Uterus (tissue), 4 donors: ENCODE results near the gene SPRYD4. TPM values are rescaled to one million over a fixed set of nuclear protein-coding genes. Genes with fewer than 3 reads are reported as not detected.
"Not testable (repeated sequence)": the region's sequence is repeated elsewhere in the genome, so short reads cannot be mapped to it uniquely, and the experiment has no call there.

Source experiments
- DNase-seq, 2 donors: peaks; one replicate each; pipeline ENCODE4 v3.0.0-alpha.2; 2019 to 2020
- H3K27ac ChIP-seq, 2 donors: fragments of 200-600 bp; sonication (generic); 1 replicate in 1 of 2; 2 replicates in 1 of 2; pipeline ENCODE4 v1.5.1; 2016 to 2018
- H3K27me3 ChIP-seq, 2 donors: fragments of 200-600 bp; sonication (generic); one replicate each; pipeline ENCODE4 v1.5.1; 2018 to 2019; ENCODE audit warnings: control low read depth in 1 of 2
- H3K36me3 ChIP-seq, 2 donors: fragments of 200-600 bp; sonication (generic); one replicate each; pipeline ENCODE4 v1.5.1; 2019; ENCODE audit warnings: control low read depth in 1 of 2
- H3K4me1 ChIP-seq, 2 donors: fragments of 200-600 bp; sonication (generic); one replicate each; pipeline ENCODE4 v1.5.1; 2018 to 2019; ENCODE audit warnings: control low read depth in 1 of 2
- H3K4me3 ChIP-seq, 2 donors: fragments of 200-600 bp; sonication (generic); 1 replicate in 1 of 2; 2 replicates in 1 of 2; pipeline ENCODE4 v1.5.1; 2018 to 2019; ENCODE audit warnings: mild to moderate bottlenecking in 1 of 2
- H3K9me3 ChIP-seq, 2 donors: fragments of 200-600 bp; sonication (generic); one replicate each; pipeline ENCODE4 v1.5.1; 2019; ENCODE audit warnings: control low read depth in 1 of 2
- CTCF ChIP-seq, 4 experiments: fragments of 200-600 bp in 2 of 4; fragments of 450-650 bp in 2 of 4; sonication (generic) in 2 of 4; IDR thresholded peaks; one replicate each; pipeline ENCODE4 v1.5.1; 2016 to 2019; ENCODE audit warnings: antibody characterized with exemption in 4 of 4, mild to moderate bottlenecking in 2 of 4, moderate library complexity in 1 of 4
- POLR2A ChIP-seq, 2 donors: fragments of 450-650 bp; IDR thresholded peaks; one replicate each; pipeline ENCODE4 v1.6.1; 2016; ENCODE audit warnings: antibody characterized with exemption in 2 of 2, mild to moderate bottlenecking in 1 of 2, moderate library complexity in 1 of 2
- intact Hi-C: fragments of 100-400 bp; cut with DNase I; formaldehyde crosslinking; loops from one replicate; pipeline ENCODE4 v1.15.1; 2023; ENCODE audit warnings: low total_unique reads
- total RNA-seq, 4 donors: library from RNA; depleted of rRNA in 3 of 4; stranded (reverse); fragments of >200 nt in 3 of 4; gene quantifications; one replicate each; pipeline versions ENCODE4 v1.1.0 to v1.2.4, GENCODE V29; 2014 to 2023
- donor health status: DM: yes; HTN: yes; CAD: no.

Gene SPRYD4
- total RNA-seq, 4 donors from 2014 or later, result 2.4 to 4.4 (median 3.0) TPM

- TF ChIP-seq CTCF (IDR thresholded peaks at IDR 0.05) (no peak), POLR2A (IDR thresholded peaks at IDR 0.05) (no peak)
- Histone ChIP-seq H3K27me3 (no peaks in the 10 kb centered on the region), H3K9me3 (no peaks in the 10 kb centered on the region), H3K27ac (no peak overlapping the region), H3K36me3 (no peaks in the 10 kb centered on the region), H3K4me1 (no peaks in the 10 kb centered on the region), H3K4me3 (no peak overlapping the region)
- no peak for DNase-seq
- intact Hi-C loops, result no loop called here
Observed at GRCh38 chr12:56486694-56487093, 18.3 kb downstream of the SPRYD4 start.

- H3K4me1 ChIP-seq, result no peaks in the 10 kb centered on the region
- H3K36me3 ChIP-seq, result no peaks in the 10 kb centered on the region
- no peaks in the 10 kb centered on the region for H3K27me3 ChIP-seq
- intact Hi-C loops, result no loop called here
- DNase-seq, result peak; percentile 36 to 39
- H3K27ac ChIP-seq, result peak overlapping the region in 1 of 2 donors; percentile 53
- H3K9me3 ChIP-seq, result no peaks in the 10 kb centered on the region
- TF ChIP-seq CTCF (IDR thresholded peaks at IDR 0.05) (no peak), POLR2A (IDR thresholded peaks at IDR 0.05) (no peak)
- H3K4me3 ChIP-seq, result peak overlapping the region; percentile 58 to 63
Observed at GRCh38 chr12:56487448-56488040, 19.2 kb downstream of the SPRYD4 start.

- Histone ChIP-seq H3K36me3 (no peaks in the 10 kb centered on the region), H3K9me3 (no peaks in the 10 kb centered on the region), H3K4me3 (peak within 1 kb of the TSS; percentile 58 to 63), H3K4me1 (no peaks in the 10 kb centered on the region), H3K27ac (peak within 1 kb of the TSS in 1 of 2 donors; percentile 53), H3K27me3 (no peaks in the 10 kb centered on the region)
- intact Hi-C loops, result no loop called here
- DNase-seq, result peak; percentile 71 to 76
- TF ChIP-seq POLR2A (IDR thresholded peaks at IDR 0.05), result no peak
- TF ChIP-seq CTCF (IDR thresholded peaks at IDR 0.05), result no peak
Observed at GRCh38 chr12:56488041-56488955, 19.9 kb downstream of the SPRYD4 start, which contains the start of gene GLS2. TSS of gene GLS2 (minus strand) at chr12:56488161. CDS start at chr12:56488118, 43 bp downstream.

- intact Hi-C loops, result no loop called here
- H3K4me3 ChIP-seq, result no peak overlapping the region
- H3K9me3 ChIP-seq, result no peaks in the 10 kb centered on the region
- H3K27me3 ChIP-seq, result no peaks in the 10 kb centered on the region
- no peaks in the 10 kb centered on the region for H3K4me1 ChIP-seq
- DNase-seq, result no peak
- H3K27ac ChIP-seq, result no peak overlapping the region
- H3K36me3 ChIP-seq, result no peaks in the 10 kb centered on the region
- TF ChIP-seq POLR2A (IDR thresholded peaks at IDR 0.05) (no peak), CTCF (IDR thresholded peaks at IDR 0.05) (no peak)
Observed at GRCh38 chr12:56490360-56490759, 22.0 kb downstream of the SPRYD4 start.

GRCh38 chr12:56493409-56494105 lies 25.2 kb downstream of the SPRYD4 start:
- intact Hi-C loops, H3K4me3 ChIP-seq, H3K27ac ChIP-seq, H3K27me3 ChIP-seq, H3K9me3 ChIP-seq, H3K4me1 ChIP-seq, H3K36me3 ChIP-seq, DNase-seq: not testable (repeated sequence)

- H3K27me3 ChIP-seq, H3K36me3 ChIP-seq, H3K4me3 ChIP-seq, DNase-seq, H3K27ac ChIP-seq, H3K9me3 ChIP-seq, intact Hi-C loops, H3K4me1 ChIP-seq: not testable (repeated sequence)
Observed at GRCh38 chr12:56494106-56494415, 25.7 kb downstream of the SPRYD4 start.

GRCh38 chr12:56494481-56494880 lies 26.1 kb downstream of the SPRYD4 start:
- H3K4me3 ChIP-seq, H3K27me3 ChIP-seq, H3K27ac ChIP-seq, H3K4me1 ChIP-seq, DNase-seq, H3K9me3 ChIP-seq, H3K36me3 ChIP-seq, intact Hi-C loops: not testable (repeated sequence)
